IPS DF 6.9 (cell line): Measurements from ENCODE around the gene RUFY3.
"Not testable (repeated sequence)": the region's sequence is repeated elsewhere in the genome, so short reads cannot be mapped to it uniquely, and the experiment has no call there.

Experiments used
- DNase-seq: peaks from one replicate; pipeline ENCODE4 v3.0.0-alpha.2; 2013; ENCODE audit warnings: low read depth, low spot score
- H3K27ac ChIP-seq: one replicate; pipeline ENCODE4 v1.5.1; 2013; ENCODE audit warnings: low read length, control low read depth
- H3K27me3 ChIP-seq: 2 replicates; pipeline ENCODE4 v1.6.1; 2013; ENCODE audit warnings: mild to moderate bottlenecking, low read length; ENCODE audit not compliant: control insufficient read depth, insufficient read depth
- H3K36me3 ChIP-seq: 2 replicates; pipeline ENCODE4 v1.6.1; 2013; ENCODE audit warnings: low read length; ENCODE audit not compliant: control insufficient read depth, insufficient read depth
- H3K4me1 ChIP-seq: 2 replicates; pipeline ENCODE4 v1.6.1; 2013; ENCODE audit warnings: low read length; ENCODE audit not compliant: control insufficient read depth, insufficient read depth
- H3K4me3 ChIP-seq: 2 replicates; pipeline ENCODE4 v1.5.1; 2013; ENCODE audit warnings: mild to moderate bottlenecking, low read length
- H3K9me3 ChIP-seq: 2 replicates; pipeline ENCODE4 v1.6.1; 2013; ENCODE audit warnings: low read length, inconsistent platforms; ENCODE audit not compliant: control insufficient read depth, insufficient read depth
- WGBS: extraction: QIAGEN DNeasy Blood & Tissue Kit; methylation state at CpG from one replicate; pipeline ENCODE4 v1.1.7; 2013; ENCODE audit warnings: mixed read lengths, missing lambda C conversion rate; ENCODE audit not compliant: insufficient read length, insufficient coverage; 5-methylcytosine and 5-hydroxymethylcytosine counted together

The RUFY3 gene

DNA sequence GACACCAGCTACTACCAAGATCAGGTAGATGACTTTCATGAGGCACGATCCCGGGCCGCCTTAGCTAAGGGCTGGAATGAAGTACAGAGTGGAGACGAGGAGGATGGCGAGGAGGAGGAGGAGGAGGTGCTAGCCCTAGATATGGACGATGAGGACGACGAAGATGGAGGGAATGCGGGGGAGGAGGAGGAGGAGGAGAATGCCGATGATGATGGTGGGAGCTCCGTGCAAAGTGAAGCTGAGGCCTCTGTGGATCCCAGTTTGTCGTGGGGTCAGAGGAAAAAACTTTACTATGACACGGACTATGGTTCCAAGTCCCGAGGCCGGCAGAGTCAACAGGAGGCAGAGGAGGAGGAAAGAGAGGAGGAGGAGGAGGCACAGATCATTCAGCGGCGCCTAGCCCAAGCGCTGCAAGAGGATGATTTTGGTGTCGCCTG lies 33.0 kb upstream of the RUFY3 start:
- Histone ChIP-seq H3K27ac (no peak overlapping the region), H3K4me1 (no peaks in the 10 kb centered on the region), H3K4me3 (peak overlapping the region; percentile 73), H3K27me3 (no peaks in the 10 kb centered on the region), H3K9me3 (no peaks in the 10 kb centered on the region), H3K36me3 (no peaks in the 10 kb centered on the region)
- no CpG with 5 or more reads among the region's 19 CpGs for WGBS
- DNase-seq = no peak

DNA sequence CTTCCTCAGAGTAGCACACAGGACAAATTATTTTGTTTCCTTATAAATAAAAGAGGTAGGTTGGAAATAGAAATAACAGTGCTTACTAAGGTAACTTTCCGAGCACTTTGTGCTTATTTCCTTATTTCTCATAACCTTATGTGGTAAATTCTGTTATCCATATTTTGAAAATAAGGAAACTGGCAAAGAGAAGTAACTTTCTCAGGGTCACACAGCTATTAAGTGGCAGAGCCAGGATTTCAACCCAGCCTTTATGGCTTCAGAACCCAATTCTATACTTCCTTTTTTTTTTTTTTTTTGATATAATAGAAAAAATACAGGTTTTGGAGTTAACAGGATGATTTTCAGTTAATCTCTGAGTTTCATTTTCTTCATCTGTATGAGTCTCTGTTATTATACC lies 30.1 kb upstream of the RUFY3 start:
- H3K4me3 ChIP-seq = no peak overlapping the region
- no peaks in the 10 kb centered on the region for H3K4me1 ChIP-seq
- WGBS = no CpG with 5 or more reads among the region's 1 CpG
- no peak for DNase-seq
- H3K27ac ChIP-seq = no peak overlapping the region
- no peaks in the 10 kb centered on the region for H3K36me3 ChIP-seq
- no peaks in the 10 kb centered on the region for H3K27me3 ChIP-seq
- H3K9me3 ChIP-seq = no peaks in the 10 kb centered on the region

DNA sequence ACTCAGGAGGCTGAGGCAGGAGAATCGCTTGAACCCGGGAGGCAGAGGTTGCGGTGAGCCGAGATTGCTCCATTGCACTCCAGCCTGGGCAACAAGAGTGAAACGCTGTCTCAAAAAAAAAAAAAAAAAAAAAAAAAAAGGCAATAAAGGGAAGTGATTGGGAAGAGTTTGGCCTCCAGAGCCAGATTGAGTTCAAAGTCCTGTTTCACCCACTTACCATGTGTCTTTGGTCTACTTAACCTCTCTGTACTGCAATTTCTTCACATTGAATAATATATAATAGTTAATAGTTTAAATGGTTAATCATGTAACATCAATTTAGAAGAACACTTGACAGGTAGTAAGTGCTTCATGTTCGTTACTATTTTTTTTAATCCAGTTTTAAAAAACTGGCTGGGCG lies 27.1 kb upstream of the RUFY3 start:
- WGBS = no CpG with 5 or more reads among the region's 7 CpGs
- not testable (repeated sequence) for H3K4me1 ChIP-seq, DNase-seq, H3K4me3 ChIP-seq, H3K27me3 ChIP-seq, H3K36me3 ChIP-seq, H3K27ac ChIP-seq, H3K9me3 ChIP-seq

DNA sequence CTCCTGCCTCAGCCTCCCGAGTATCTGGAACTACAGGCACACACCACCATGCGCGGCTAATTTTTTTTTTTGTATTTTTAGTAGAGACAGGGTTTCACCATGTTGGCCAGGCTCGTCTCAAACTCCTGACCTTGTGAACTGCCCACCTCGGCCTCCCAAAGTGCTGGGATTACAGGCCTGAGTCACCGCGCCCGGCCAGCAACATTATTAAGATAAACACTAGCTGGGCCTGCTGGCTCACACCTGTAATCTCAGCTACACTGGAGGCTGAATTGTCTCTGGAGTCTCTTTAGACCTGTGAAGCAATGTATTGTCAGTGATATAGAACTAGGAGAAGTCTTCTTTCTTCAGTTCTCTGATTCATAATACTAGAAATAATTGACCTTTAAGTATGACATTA lies 23.3 kb upstream of the RUFY3 start:
- not testable (repeated sequence) for H3K27me3 ChIP-seq, H3K9me3 ChIP-seq, H3K27ac ChIP-seq, H3K36me3 ChIP-seq, H3K4me3 ChIP-seq, H3K4me1 ChIP-seq, DNase-seq
- WGBS = no CpG with 5 or more reads among the region's 8 CpGs

DNA sequence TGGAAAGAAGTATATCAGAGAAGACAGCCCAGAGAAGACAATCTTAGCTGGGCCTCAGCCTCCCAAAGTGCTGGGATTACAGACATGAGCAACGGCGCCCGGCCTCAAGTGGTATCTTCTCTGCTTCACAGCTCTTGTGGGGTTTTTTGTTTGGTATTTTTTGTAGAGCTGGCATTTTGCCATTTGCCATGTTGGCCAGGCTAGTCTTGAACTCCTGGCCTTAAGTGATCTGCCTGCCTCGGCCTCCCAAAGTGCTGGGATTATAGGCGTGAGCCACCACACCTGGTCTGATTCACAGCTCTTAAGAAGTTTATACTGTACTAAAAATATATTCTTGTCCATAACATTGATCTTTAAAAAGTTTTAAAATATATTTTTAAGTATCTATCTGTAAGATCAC lies 21.1 kb upstream of the RUFY3 start:
- WGBS = no CpG with 5 or more reads among the region's 5 CpGs
- no peaks in the 10 kb centered on the region for H3K4me1 ChIP-seq
- no peak overlapping the region for H3K27ac ChIP-seq
- H3K4me3 ChIP-seq = no peak overlapping the region
- H3K9me3 ChIP-seq = no peaks in the 10 kb centered on the region
- H3K36me3 ChIP-seq = no peaks in the 10 kb centered on the region
- H3K27me3 ChIP-seq = no peaks in the 10 kb centered on the region
- DNase-seq = no peak

DNA sequence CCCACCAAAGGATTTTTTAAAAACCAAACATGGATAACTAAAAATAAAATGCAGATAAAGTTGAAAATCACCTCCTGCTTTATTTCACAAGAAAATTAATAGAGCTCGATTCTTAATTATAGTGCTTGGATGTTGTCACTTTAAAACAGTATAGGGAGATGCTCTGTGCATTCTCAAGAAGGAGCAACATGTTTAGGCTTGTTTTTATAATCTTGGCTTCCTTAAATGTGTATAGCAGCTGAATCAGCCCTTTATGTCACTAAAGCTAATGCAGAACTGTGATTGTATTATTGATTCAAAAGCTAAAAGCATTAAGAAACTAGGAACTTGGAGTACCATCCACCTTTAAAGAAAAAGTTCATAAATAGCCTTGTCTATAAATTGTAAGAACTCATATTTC lies 20.5 kb upstream of the RUFY3 start:
- no peaks in the 10 kb centered on the region for H3K4me1 ChIP-seq
- no peak overlapping the region for H3K4me3 ChIP-seq
- H3K27me3 ChIP-seq = no peaks in the 10 kb centered on the region
- no peaks in the 10 kb centered on the region for H3K9me3 ChIP-seq
- no peak overlapping the region for H3K27ac ChIP-seq
- no peaks in the 10 kb centered on the region for H3K36me3 ChIP-seq
- no peak for DNase-seq
- WGBS = no CpG with 5 or more reads among the region's 1 CpG

DNA sequence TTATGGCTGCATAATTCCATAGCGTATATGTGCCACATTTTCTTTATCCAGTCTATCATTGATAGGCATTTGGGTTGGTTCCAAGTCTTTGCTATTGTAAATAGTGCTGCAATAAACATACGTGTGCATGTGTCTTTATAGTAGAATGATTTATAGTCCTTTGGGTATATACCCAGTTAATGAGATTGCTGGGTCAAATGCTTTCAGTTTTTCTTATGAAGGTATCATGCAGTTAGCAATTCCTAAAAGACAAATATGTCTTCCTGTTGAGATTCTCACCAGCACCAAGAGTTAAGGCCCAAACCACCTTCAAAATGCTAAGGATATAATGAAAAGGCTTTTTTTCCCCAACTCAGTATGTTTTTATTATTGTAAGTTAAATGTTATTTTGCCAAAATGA lies 19.2 kb upstream of the RUFY3 start:
- H3K4me3 ChIP-seq, H3K27me3 ChIP-seq, H3K4me1 ChIP-seq, DNase-seq, H3K36me3 ChIP-seq, H3K27ac ChIP-seq, H3K9me3 ChIP-seq: not testable (repeated sequence)
- no CpG with 5 or more reads among the region's 2 CpGs for WGBS

DNA sequence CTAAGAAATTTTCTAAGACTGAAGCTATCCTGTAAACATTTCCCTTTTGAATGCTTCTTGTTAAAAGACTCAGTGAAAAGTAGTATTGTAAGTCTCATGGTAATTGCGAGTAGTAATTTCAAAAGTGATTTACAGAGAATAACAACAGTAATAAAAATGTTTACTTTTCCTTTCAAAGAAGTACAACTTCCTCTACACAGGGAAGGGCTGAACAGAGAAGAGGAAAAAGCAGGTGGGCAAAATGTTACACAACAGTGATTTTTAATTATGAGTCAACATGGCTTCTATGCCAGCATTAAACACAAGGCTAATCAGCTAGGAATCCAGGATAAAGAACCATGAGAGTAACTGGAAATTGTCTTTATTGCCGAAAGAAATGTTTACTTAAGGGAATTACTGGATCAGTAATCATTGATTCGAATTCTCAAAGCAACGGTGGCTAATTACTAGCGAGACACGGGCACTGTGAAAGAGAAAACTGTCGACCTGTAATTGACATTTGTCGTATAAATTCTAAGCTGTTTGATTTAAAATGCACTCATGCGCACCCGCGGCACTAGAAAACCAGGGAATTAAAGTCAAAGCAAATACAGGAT lies 18.0 kb upstream of the RUFY3 start:
- Histone ChIP-seq H3K4me1 (0 out of 2 replicates have a peak, but pooled peaks cover 1% of the 10 kb centered on the region), H3K9me3 (no peaks in the 10 kb centered on the region), H3K4me3 (peak overlapping the region; percentile 91; the same call in 1 of the 2 replicates), H3K27ac (no peak overlapping the region), H3K27me3 (no peaks in the 10 kb centered on the region), H3K36me3 (no peaks in the 10 kb centered on the region)
- no peak for DNase-seq
- WGBS = no CpG with 5 or more reads among the region's 11 CpGs

DNA sequence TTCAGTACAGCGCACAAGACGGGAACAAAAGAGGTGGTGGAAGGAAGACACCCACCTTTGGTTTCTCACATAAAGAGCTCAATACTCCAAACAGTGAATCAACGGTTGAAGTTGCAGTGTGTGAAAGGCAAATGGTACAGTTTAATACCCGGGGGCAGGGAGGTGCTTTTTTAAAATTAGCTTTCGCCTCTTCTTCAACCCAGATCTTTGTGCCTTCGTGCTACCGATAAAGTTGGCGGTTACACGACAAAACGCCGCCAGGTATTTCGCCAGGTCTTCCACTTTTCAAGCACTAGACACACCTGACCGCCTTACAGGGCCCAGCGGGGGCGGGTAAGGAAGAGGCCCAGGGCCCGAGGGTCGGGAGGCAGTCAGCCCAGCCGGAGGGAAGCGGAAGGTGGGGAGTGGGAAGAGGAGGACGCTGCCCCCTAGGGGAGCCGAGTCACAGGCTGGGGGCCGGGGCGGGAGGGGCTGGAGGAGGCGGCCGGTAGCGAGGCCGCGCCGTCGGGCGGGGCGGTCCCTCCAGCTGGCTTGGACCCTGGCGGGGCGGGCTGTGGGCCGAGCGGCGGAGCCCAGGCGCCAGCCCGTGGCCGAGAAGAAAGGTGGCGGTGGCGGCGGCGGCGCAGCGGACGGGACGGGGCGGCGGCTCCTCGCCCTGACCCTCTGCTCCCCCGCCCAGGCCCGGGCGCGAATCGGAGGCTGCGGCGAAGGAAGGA lies 17.4 kb upstream of the RUFY3 start:
- Histone ChIP-seq H3K27me3 (no peaks in the 10 kb centered on the region), H3K4me3 (peak overlapping the region; percentile 91; the same call in 1 of the 2 replicates), H3K4me1 (0 out of 2 replicates have a peak, but pooled peaks cover 1% of the 10 kb centered on the region), H3K27ac (no peak overlapping the region), H3K36me3 (no peaks in the 10 kb centered on the region), H3K9me3 (no peaks in the 10 kb centered on the region)
- no peak for DNase-seq
- no CpG with 5 or more reads among the region's 58 CpGs for WGBS

DNA sequence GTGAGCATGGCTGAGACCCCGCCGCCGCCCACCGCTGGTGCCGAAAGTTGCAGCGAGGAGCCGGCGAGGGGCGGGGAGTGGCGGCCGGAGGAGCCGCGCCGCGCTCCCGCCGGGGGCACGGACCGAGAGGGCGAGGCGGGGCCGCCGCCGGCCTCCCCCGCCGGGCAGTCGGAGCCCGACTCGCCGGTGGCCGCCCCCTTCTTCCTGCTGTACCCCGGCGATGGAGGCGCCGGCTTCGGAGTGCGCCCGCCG lies 16.9 kb upstream of the RUFY3 start:
- Histone ChIP-seq H3K27ac (no peak overlapping the region), H3K4me1 (0 out of 2 replicates have a peak, but pooled peaks cover 1% of the 10 kb centered on the region), H3K4me3 (peak overlapping the region; percentile 91), H3K27me3 (no peaks in the 10 kb centered on the region), H3K9me3 (no peaks in the 10 kb centered on the region), H3K36me3 (no peaks in the 10 kb centered on the region)
- DNase-seq = no peak
- no CpG with 5 or more reads among the region's 39 CpGs for WGBS
